ENCODE data around the gene CRTAC1.

CRTAC1 gene

DNA sequence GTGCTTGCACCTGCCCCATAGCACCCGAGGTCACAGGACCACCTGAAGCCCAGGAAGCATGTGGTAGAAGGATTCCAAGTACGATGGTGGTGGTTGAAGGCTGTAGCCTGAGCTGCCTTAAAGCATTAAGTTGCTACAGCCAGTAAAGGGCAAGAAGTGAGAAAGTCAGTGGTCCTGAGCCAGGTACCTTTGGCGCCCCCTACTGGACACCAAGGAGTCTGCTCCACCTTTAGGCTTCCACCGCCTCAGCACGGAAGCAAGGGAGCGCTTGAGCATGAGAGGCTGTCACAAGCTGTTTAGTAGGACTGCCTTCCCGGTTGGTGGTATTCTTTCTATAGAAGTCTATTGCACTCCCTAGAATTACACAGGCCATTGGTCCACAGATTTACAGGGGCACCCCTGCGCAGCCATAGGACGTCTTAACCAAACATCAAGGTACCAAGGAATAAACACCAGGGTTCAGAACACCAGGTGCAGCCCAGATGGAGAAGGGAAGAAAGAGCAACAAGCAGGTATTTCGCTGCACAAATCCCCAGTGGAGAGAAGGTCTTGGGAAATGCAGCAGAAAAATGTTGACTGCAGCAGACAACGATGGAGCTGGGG, 2.2 kb downstream of the CRTAC1 start:
- peak; percentile 2 to 9 for DNase-seq

DNA sequence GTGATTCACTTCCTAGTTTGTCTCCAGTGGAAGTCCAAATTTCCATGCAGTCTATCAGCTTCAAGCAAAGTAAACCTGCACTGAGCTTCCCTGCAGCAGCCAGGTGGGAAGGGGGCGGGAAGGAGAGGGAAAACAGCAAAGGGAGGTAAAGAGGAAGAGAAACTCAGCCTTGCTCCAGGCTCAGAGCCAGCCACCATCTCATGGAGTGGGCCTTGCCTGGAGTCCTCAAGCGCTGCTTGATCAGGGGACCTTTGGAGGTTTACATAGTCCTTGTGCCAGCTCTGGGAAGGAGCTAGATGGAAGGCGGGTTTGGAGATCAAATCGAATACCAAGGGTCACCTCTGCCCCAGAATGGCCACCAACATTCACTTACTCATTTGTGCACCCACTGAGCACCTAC, 7.4 kb downstream of the CRTAC1 start:
- no peak for DNase-seq

DNA sequence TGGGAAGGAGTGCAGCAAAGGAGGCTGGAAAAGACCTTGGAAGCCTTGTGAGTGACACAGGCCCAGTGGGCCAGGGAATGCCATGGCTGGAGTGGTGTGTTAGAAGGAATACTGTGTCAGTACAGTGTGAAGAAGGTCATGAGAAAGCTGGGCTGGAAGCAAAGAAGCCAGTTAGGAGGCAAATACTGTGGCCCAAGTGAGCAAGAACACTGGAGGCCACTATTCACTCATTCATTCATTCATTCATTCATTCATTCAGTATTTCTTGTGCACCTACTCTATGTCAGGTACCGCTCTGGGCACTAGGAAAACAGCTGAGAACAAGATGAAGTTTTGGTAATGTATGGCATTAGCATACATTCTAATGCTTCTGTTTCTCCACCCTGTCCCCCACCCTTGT, 9.6 kb downstream of the CRTAC1 start:
- DNase-seq, result no peak

DNA sequence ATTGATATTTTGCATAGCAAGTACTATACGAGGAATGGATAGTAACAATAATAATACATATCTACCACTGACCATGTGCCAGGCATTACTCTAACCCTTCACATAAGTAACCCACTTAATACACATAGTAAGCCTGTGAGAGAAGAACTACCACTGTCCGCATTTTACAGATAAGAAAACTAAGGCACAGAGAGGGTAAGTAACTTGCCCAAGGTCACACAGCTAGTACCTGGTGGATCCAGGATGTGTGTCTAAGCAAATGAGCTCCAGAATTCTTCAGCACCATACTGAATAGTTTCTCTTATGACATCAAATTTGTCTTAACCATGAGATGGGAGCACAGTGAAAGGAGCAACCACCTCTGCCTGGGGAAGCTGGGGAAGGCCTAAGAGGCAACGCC, 10.2 kb downstream of the CRTAC1 start:
- no peak for DNase-seq

DNA sequence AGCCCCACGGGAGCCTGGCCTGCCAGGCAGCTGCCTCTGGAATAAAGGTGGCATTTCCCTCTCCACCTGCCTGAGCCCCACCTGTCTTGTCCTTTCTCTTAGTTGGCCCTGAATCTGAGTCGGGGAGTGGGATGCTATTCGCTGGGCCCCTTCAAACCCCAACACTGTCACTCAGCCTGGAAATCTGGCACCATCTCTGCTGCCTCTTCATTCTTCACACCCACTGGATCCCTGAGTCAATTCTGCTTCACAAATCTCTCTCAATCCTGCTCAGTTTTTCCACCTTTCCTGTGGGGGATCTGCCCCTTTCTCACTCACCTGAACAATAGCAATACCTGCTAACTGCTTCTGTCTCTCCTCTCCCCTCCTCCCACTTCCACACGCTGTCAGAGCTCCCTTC, 10.6 kb downstream of the CRTAC1 start:
- no peak for DNase-seq

DNA sequence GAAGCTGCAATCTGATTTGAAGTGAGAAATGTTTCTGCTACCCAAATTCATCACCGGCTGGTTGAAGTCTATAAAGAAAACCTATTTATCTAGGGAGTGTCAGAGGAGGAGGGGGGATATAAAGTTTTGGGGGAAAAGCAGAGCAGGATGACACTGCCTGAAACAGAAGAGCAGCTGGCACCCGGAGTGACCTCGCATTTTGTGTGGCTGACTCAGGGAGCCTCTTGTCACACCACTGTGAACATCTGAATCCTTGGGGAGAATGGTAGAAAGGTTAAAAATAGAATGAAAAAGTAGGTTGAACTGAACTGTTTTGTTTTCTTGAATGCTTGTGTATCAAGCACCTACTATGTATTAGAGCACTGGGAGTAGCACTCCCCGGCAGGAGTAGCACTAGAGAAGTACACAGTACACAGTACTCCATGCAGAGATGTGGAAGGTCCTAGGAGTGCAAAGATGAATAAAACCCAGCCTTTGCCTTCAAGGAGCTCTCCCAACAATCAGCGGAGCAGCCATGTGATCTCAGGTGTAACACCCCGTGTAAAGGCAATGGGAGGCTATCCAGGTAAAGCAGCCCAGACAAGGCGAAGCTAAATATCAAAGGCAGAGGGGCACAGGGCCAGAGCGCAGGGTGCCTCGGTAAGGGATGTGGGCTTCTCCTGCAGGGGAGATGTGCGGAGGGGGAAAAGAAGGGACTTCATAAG, 13.5 kb downstream of the CRTAC1 start:
- no peak for DNase-seq

DNA sequence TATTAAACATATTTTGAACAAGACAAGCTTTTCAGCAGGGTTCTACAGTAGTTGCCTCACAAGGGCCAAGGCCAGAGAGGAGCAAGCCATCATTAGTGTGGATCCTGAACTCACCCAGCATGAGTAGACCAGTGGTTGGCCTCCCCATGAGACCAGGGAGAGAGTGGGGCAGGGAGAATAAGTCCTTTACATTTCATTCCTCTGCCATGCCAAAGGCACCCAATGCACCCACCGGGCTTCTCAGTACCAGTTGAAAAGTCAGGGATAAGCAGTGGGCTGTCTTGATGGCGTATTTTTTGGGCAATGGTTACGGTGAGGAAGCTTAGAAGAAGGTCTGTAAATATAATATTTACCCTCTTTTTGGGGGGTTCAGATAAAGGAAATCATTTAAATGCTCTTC, 16.6 kb downstream of the CRTAC1 start:
- DNase-seq, result no peak

DNA sequence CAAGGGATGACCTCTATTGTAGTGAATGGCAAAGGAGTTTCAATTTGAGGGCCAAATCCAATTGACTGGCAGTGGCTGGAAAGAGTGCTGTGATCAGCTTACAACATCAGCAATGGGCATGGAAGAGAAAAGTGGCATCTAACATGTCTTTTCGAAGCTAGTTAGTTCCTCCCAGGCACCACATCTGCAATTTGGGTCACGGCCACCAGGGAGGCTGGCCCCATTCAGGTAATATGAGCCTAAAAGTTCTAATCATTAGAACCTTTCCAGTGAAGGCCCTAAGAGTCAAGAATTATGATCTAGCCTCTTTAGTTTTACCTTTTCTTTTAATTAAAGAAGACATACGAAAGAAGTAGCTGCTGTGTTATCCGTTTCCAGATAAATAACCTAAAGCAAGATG, 17.3 kb downstream of the CRTAC1 start:
- no peak for DNase-seq

DNA sequence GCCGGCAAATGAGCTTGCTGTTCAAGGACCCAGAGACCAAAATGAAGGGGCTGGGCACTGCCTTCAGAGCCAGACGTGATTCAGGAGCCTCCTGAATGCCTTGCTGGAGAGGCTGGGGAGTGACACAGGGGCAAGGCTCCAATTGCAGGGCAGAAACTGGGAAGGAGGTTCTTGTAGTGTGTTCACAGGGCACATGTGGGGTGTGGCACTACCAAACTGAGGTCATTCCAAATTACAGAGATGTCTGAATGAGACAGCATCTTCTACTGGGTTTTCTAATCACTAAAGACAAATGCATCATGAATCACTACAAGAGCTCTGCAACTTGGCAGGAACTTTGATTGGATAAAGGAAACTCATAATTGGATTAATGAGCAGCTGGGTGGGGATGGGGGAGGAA, 17.8 kb downstream of the CRTAC1 start:
- DNase-seq, result no peak

DNA sequence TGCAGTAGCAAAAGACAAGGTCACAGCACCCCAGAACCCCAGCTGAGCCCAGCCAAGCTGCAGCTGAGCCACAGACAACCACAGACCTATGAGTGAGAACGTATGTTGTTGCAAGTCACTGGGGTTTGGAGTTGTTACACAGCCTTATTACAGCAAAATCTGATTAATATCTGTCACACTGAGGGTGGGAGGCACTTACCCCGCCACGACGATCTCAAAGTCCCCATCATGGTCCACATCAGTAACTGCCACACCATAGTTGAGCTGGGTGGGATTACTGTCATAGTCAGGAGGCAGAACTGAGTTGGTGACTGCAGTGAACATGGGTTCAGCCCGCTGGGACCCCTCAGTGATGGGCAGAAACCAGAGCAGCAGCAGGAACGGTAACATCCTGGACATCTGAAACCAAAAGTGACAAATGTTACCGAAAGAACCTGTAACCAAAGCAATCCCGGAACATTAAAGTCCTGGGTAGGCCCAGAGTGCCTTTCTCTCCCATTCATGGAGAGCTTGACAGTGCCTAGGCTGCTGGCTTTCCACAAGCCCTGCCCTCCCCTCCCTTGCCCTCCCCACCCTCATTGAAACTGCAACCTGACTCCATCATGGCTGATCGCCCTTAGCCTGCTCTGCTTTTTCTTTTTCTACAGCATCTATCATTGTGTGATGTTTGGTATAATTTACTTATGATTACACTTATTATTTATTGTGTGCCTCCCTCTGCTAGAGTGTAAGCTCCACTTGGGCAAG, 19.3 kb downstream of the CRTAC1 start:
- DNase-seq, result no peak

DNA sequence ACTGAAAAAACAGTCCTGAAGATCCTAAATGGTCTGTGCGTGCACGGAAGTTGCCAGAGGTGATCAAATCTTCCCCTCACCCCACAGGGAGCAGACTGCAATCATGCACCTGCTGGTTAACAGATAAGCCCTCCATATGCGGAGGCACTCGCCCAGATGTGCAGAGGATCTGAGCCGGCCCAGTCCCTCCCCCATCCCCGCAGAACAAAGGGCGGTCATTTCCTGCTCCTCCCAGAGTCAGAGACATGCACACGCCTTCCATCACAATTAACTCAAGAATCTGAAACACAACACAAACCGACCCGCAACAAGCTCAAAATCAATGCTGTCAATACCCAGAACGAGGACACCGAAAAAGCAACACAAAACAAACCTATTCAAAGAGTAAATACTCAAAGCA, 24.2 kb downstream of the CRTAC1 start:
- DNase-seq, result no peak

DNA sequence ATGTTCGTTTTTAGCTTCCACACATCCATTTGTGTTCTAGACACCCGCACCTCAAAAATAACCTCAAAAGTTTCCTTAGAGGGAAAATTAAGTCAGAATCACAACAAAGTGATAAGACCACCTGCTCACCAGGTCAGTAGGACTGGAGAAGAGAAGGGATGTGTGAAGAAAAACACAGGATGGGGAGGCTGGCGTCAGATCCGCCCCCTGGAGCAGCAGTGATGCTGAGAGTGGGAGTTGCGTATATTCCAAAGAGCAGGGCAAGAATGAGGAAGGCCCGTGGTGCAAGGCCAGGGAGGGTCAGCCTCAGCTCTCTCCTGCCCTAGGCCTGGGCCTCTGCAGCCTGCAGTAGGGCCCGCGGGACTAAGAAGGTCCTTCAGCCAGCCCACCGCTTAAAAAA, 28.7 kb downstream of the CRTAC1 start:
- DNase-seq, result no peak

DNA sequence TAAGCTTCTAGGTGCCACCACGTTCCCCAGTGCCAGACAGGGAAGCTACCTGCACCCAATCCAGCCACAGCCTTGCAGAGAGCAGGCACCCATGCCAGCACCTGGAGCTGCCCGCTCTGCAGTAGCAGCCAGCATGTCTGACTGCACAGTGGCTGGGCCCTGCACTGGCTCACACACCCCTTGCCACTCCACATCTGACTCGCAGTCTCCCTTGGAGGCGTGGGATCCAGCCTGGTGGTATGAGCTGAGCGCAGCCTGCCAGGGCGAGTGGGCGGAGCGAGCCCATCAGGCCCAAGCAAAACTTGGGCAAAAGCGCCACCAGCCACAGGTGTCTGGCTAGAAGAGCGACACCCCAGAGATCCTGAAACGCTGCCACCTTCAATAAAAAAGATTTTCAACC, 30.1 kb downstream of the CRTAC1 start:
- DNase-seq, result no peak

DNA sequence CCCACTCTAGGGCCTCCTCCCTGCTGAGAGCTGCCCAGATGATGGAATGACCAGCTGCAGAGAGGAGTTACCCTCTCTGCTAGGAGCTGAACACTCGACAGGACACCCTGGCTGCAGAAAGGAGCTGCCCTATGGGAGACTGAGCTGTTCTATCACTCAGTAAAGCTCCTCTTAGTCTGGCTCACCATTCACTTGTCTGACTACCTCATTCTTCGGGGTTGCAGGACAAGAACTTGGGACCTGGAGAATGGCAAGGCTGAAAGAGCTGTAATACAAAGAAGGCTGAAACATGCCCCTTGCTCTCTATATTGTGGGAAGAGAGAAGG, 30.5 kb downstream of the CRTAC1 start:
- no peak for DNase-seq

DNA sequence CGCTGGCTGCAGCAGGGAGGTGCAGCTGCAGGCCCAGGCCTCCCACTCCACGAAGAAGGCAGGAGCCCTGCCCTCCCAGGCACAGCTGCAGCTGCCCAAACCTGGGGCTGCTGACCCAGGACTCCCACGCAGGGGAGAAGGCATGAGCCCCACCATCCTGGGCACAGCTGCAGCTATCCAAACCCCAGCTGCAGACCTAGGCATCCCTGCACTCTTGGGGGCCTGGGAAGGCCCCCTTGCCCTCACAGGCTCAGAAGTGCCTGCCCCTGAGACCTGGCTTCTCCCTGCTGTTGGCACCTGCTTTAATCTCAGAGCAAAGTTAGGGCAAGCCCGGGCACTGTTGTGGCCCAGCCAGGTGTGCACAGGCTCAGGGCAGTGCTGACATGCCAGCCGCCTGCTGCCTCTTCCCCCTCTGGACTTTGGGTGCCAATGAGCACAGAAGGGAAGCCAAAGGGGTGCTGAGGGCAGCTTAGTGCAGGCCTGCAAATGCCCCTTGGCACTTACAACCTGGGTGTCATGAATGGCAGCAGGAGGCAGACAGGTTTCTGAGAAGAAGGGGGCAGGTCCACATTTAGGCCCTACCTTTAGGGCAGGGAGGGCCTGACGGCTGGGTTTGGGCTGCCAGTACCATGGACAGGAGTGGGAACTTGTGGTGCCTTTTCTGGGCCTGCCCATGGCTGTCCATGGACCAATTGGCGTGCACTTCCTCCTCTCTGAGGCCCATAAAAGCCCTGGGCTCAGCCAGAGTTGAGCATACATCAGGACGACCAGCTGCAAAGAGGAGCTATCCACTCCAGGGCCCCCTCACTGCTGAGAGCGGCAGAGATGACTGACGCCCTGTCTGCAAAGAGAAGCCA, 31.1 kb downstream of the CRTAC1 start:
- no peak for DNase-seq

DNA sequence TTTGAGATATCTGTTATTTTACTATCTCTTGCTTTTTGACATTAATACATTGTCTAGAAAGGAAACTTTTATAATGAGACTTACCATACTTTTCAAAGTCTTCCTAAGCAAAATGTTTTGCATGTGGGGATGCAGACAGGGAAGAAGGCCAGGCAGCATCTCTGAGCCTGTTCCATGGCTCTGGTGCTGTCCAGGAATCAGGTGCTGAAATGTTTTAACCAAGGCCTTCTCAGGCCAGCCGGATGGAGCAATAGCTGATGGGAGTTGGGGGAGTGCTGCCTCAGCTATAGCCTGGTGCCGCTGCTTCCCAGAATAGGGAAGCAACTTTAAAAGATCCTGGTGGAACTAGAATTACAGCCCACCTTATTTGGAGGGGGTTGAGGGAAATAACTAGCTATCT, 38.5 kb downstream of the CRTAC1 start:
- no peak for DNase-seq

DNA sequence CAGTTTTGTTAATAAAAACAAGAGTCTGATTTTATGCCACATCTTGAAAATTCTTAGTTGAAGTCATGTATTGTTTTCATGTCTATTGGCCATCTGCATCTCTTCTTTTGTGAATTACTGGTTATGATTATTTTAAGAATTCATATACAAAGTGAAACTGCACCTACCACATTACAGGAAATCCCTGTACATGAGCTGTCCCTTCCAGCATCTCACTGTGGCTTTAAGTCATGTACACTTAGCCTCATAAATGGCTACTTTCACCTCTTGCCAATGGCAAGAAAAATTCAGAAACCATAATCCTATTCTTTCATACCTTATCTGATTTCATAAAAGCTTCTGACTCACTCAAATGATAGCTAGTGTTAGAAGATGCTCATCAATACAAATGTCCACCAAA, 48.6 kb downstream of the CRTAC1 start:
- DNase-seq, result no peak

DNA sequence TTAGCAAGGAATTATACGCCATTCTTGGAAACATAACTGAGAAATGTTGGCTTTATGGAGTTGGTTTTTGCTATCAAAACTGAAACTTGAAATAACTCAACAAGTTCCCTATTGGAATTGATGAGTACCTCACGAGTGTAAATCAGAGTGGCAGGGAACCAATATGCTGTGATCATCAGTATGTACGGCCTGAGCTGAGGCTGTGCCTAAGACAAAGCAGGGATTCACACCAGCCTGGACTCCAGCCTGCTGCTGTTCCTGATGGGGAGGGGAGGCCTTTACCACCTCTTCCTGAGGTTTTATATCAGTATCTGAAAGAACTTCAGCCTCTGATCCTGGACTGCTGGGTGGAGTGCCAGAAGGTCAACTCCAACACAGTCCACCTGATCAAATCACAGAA, 52.7 kb downstream of the CRTAC1 start:
- DNase-seq, result no peak

DNA sequence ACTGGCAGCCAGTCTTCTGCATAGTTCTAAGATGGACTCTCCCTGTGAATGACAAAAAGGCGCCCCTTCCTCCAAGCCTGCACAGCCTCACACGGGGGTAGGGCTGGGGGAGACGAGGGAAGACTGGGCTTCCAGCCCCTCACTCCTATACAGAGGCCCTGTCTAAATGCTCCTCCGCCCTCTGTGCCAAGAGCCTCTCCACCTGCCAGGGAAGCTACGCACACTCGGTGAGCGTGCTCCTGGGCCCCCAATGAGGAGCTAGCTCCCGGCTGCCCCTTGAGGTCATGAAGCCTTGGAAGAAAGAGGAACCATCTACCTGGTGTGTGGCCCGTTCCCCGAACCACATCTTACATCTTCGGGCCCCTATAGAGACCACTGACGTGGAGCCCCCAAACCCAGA, 54.8 kb downstream of the CRTAC1 start:
- no peak for DNase-seq

DNA sequence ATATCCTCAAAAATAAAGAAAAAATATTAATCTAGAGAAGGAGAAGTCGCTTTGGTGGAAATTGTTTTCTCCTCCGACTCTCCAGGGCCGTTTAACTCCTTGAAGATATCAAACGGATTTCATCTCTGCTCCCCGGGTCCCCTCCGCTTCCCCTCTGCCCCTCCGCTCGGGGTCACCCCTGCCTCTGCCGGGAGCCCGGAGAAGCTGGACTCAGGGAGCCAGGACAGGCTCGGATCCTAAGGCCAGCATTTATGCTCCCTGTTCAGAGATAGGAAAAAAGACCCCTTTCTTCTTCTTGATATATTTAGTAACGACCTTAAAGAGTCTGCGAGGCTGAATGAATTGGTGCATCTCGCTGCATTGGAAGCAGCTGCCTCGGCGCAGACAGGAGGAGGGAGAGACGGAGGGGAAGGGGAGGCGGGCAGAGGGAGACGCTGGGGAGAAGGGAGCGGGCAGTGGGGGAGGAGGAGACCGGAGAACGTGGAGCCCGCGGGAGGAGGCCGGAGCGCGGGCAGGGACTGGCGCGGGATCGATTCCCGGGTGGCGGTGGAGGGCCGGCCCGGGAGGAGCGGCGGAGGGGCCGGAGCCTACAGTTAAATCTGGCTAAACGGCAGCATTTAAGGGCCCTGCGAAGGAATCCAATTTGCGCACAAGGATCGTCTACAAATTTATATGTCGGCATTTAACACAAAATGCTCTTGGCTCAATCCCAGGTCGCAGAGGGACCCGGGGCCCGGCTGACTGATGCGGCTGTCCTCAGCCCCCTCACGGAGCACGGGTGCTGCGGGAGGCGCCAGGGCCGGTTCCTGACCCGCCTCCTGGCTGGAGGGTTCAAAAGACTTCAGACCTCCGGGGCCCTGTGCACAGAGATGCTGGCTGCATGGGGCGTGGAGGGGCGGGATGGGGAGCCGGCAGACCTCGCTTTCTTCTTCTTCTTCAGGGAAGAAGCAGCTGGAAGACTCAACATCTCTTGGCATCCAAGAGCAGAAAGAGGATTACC, 55.6 kb downstream of the CRTAC1 start:
- no peak for DNase-seq

DNA sequence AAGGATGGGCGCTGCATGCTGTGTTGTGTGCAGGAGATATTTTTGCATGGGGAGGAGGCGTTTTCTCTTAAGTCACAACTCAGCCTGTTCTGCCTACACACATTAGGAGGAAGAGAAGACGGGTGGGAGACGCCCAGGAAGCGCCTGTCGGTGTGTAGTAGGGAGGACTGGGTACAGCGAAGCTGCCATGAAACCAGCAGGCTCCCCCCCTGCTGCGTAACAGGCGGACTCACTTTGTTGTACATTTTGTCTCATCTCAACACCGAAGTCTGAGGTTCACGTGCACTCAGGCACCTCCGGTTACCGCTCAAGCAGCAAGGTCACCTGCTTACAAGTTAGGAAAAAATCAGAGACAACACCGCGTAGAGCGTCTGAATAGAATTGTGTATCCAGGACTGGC, 56.3 kb downstream of the CRTAC1 start:
- no peak for DNase-seq

DNA sequence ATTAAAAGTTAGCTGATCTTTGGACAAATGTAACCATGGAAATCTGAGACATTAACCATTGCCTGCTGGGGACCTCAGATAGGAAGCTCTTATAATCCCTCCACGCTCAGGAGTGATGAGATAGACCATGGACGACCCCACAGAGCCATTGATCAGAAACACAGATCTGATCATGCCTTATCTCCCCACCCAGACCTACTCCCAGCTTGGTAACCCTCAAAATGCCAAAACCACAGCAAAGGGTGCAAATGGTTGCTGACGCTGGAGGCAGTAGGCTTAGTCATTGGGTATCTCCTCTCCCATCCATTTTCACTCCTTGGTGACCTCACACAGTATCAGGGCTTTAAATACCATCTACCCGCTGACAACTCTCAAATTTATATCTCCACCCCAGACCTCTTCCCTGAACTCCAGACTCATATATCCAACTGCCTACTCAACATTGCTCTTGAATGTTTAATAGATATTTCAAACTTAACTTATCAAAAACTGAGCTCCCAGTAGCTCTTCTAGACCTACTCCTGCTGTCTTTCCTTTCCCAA, 60.8 kb downstream of the CRTAC1 start:
- no peak for DNase-seq

All from bone marrow (tissue), 2 donors.